GM18907 (cell line): ENCODE data around the gene AUNIP.

Experiments used
- ATAC-seq: cut with Tn5 transposase; IDR thresholded peaks from one replicate; pipeline ENCODE4 v1.9.1; 2021; ENCODE audit warnings: mild to moderate bottlenecking, moderate library complexity; ENCODE audit not compliant: unreplicated experiment

The AUNIP gene, protein sequence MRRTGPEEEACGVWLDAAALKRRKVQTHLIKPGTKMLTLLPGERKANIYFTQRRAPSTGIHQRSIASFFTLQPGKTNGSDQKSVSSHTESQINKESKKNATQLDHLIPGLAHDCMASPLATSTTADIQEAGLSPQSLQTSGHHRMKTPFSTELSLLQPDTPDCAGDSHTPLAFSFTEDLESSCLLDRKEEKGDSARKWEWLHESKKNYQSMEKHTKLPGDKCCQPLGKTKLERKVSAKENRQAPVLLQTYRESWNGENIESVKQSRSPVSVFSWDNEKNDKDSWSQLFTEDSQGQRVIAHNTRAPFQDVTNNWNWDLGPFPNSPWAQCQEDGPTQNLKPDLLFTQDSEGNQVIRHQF

DNA sequence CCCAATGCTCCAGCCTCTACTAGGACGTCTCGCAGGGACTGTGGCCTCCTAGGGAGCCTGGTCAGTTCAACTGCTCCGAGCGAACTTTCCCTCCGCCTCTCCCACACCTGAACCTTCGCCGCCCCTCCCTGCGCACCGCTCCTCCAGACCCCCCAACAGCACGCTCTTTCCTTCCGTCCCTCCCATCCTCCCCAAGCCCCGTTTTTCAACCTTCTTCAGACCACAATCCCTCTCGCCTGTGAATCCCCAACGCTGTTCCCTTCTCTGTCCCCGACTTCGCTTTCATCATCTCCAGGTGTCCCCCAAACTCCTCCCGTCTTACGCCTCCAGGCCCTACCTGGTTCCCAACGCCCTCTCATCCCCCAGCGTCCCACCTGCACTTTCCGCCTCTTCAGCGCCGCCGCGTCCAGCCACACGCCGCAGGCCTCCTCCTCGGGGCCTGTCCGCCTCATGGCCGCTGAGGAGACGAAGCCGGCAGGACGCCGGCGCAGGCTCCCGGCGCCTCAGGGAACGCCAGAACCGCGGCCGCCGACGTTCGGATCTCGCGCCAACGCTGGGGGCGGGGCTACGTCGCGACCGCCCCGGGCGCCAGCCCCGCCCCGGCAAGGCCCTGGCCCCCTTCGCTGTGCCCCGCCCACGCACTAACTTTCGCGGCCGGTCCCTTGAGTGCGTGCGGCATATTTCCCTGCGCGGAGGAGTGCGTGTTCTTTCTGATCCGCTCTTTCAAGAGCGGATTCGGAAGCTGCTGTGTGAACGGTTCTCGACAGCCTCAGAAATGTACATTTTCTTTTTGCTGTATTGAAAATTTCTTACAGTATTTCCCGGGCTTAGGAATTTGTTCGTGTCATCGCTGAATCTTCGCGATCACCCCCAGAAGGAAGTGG lies at the start of gene AUNIP:
AUNIP (minus strand) TSS at position 552 of the 884 bp plus-strand sequence; CDS start at position 452, 100 bp downstream.
- peak; percentile 81 for ATAC-seq

GRCh38 chr1:25909040-25909439 lies 49.8 kb upstream of the AUNIP start:
- no peak for ATAC-seq

- ATAC-seq: no peak
Measured at GRCh38 chr1:25908161-25908560, 48.9 kb upstream of the AUNIP start.

DNA sequence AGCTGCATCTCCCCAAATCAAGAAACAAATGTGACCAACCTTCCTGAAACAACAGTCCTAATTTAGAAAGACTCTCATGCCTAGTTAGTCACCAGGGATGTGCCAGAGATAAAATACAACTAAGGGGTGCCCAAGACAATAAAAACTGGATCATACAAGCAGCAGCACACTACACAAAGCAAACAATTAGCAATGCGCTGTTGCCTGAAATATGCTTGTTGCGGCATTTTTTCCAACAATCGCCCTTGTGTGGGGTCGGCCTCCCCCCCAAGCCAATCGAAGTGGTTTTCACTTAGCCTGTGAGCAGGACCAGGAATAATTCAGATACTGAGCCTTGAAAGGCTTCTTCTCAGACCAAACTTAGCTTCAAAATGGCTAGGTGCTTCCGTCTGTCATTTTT lies 48.3 kb upstream of the AUNIP start:
- ATAC-seq: no peak

GRCh38 chr1:25906644-25907300 lies 47.5 kb upstream of the AUNIP start:
- ATAC-seq: no peak

DNA sequence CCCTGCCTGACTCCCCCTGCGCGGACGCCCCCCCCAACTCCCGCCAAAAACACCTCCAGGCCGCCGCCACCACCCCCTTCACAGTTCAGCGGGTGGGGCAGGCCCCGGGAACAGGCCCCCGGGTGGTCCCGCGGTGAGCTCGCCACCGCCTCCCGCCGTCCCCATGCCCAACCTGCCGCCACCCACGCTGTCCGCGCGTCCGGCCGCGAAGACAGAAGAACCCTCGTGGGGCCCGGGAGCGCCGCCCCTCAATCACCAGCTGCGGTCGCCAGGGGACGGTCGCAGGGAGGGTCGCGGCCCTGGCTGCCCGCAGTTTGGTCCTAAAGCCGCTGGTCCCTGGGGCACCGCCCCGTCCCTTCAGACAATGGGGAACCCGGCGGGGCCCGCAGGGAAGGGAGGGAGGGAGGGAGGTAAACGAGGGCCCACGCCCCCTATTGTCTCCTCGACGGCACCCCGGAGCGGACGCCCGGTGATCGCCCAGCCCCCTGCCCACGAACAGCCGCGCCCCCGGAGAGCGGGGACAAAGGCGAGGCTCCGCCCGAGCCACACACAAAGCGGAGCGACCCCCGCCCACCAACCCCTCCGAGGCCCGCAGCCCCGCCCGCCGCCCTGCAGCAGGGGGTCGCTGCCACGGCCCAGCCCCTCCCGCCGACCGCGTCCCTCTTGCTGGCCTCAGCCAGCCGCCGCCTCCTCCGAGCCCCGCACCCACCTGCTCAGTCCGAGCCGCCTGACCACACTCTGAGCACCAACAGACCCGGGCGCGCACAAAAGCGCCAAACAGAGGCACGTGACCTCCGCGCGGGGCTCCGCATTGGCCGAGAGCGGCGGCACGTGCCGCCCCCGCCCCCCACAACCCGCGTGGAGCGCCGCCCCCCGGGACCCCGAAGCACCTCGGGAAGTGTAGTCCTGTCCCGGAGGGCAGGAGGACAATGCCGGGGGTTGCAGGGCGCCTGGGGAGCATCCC lies 46.7 kb upstream of the AUNIP start, which contains the start of gene STMN1:
STMN1 (minus strand) TSS at position 740 of the 964 bp plus-strand sequence. CDS start 1,743 bp downstream, outside the sequence.
- peak; percentile 67 for ATAC-seq

DNA sequence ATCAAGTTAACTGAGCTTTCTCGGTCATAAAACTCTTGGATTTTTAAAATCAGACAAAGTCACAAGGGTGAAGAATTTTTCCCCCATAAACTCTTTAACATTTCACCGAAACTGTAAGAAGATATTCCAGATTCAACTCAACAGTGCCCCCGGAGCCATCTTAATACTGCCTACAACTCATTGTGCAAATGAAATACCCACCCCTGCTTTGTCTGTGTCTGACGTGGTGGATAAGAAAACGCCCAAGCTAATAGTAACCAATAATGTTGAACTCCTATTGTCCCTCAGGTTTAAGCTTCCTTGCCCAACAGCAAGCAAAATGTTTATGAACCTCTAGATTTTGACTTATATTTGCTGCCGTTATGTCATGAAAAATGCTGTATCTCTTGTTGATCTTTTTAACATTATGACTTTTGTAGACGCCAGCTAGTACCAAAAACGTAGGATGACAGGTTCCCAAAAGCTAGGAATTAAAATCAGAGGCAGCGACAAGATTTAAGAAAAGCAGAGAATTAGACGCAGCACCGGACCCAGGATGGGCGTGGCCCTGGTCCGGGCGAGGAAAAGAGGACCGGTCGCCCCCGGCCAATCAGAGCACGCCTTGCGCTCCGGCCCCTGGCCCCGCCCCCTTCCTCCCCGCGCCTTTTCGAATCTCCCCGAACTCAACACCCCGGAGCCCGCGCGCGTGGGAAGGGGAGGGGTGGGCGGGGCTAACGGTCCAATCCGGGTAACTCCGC lies 45.9 kb upstream of the AUNIP start:
- peak; percentile 79 for ATAC-seq

DNA sequence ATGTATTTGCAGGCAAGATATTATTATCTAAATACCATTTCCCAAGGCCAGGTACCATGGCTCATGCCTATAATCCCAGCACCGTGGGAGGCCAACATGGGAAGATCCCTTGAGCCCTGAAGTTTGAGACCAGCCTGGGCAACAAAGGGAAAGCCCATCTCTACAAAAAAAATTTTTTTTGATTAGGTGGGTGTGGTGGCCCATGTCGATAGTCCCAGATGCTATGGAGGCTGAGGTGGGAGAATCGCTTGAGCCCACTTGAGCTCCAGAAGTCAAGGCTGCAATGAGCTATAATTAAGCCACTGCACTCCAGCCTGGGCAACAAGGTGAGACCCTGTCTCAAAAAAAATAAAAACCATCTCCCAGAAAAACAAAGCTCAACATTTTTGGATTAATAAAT lies 44.7 kb upstream of the AUNIP start:
- ATAC-seq: no peak

DNA sequence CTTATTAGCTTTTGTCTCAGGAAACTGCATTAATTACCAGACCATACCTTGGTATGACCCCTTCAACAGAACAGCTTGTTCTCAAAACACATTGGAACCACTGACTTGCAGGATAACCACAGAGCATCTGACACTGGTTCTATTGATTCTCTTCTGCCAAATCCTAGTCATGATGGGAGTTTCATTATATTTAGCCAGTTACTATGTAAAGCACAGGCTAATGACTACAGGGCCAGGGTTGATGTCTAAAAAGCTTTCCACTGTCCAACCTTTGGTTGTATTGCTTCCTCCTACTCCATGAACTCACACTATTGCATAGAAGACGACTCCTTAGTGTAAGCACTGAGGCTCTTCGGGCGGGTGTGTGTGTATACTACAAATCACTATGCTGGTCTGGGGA lies 43.2 kb upstream of the AUNIP start:
- no peak for ATAC-seq

GRCh38 chr1:25900219-25900618 lies 41.0 kb upstream of the AUNIP start:
- no peak for ATAC-seq

- ATAC-seq: no peak
Measured at GRCh38 chr1:25899792-25900191, 40.5 kb upstream of the AUNIP start.

- ATAC-seq: no peak
Measured at GRCh38 chr1:25898223-25899015, 39.2 kb upstream of the AUNIP start.

DNA sequence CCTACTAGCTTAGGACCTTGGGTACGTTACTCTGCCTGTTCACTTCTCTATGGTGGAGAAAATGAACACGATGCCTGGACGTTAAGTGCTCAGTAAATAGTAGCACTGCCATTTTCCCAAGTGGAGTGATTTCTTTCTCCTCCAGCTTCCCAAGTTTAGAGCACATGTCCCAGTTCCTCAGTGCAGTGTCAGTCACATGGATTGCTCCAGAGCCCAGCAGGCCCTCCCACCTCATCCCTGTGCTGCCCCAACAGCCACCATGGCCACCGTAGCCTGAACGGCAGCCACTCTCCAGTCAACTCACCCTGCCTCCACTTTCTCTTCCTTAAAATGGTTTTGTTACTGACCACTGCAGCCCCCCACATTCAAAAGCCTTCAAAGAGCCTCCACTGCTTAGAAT lies 38.5 kb upstream of the AUNIP start:
- no peak for ATAC-seq

DNA sequence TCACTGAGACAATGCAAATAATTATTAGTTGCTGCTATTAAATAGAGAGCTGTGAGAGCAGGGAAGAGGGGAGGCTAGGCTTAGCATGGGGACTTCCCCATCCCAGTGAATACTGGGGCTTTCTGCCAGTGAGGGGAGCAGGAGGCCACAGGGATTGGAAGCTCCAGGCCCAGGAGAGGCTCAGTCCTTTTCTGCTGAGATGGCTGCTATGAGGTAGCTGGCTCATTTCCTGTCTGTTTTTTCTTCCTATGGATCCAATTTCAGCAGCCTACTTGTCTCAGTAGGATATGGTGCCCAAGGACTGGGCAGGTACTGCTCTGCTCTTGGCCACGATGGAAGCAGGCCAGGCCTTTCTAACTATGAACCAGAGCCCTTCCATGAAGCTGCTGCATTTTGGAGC lies 37.0 kb upstream of the AUNIP start:
- ATAC-seq: no peak

- peak; percentile 75 for ATAC-seq
Measured at GRCh38 chr1:25895365-25895990, 36.2 kb upstream of the AUNIP start.

GRCh38 chr1:25893116-25893515 lies 33.9 kb upstream of the AUNIP start:
- ATAC-seq: no peak

- no peak for ATAC-seq
Measured at GRCh38 chr1:25891606-25892005, 32.3 kb upstream of the AUNIP start.
